SU-DHL-6 (cell line): ENCODE data around the gene GPR108.

Experiments used
- H2AFZ ChIP-seq: fragments of 200-600 bp; sonication (generic); 2 replicates; pipeline ENCODE4 v1.6.1; 2014; ENCODE audit warnings: low read depth, mild to moderate bottlenecking, moderate library complexity, mixed read lengths, antibody characterized with exemption, low read length; ENCODE audit not compliant: severe bottlenecking
- H3F3A ChIP-seq: fragments of 200-600 bp; shearing (Covaris generic); 2 replicates; pipeline ENCODE4 v1.6.0; 2016; ENCODE audit warnings: antibody characterized with exemption, mild to moderate bottlenecking; ENCODE audit not compliant: insufficient read depth
- H3K27ac ChIP-seq: fragments of 200-600 bp; sonication (generic); 2 replicates; pipeline ENCODE4 v1.5.1; 2016; ENCODE audit warnings: low read depth, mild to moderate bottlenecking, low read length, moderate library complexity, mixed read lengths
- H3K27me3 ChIP-seq: fragments of 200-600 bp; sonication (generic), shearing (Covaris generic); 2 replicates; pipeline ENCODE4 v1.6.0; 2014; ENCODE audit warnings: mild to moderate bottlenecking, low read length
- H3K36me3 ChIP-seq: fragments of 200-600 bp; sonication (generic); 2 replicates; pipeline ENCODE4 v1.6.1; 2014; ENCODE audit warnings: mild to moderate bottlenecking, low read length, mixed read lengths
- H3K4me2 ChIP-seq: fragments of 300-600, 200-600 bp; shearing (Covaris generic), sonication (generic); 2 replicates; pipeline ENCODE4 v1.6.0; 2014; ENCODE audit warnings: low read length, low read depth, mild to moderate bottlenecking; ENCODE audit not compliant: poor library complexity, severe bottlenecking
- H3K4me3 ChIP-seq: fragments of 200-600 bp; sonication (generic); 2 replicates; pipeline ENCODE4 v1.5.1; 2014; ENCODE audit warnings: antibody characterized with exemption, low read length, mild to moderate bottlenecking, mixed read lengths; ENCODE audit not compliant: insufficient read depth, poor library complexity, severe bottlenecking
- H3K79me2 ChIP-seq: fragments of 200-600 bp; sonication (generic); 2 replicates; pipeline ENCODE4 v1.6.1; 2014; ENCODE audit warnings: mild to moderate bottlenecking, low read length, moderate library complexity; ENCODE audit not compliant: insufficient read depth
- H3K9ac ChIP-seq: fragments of 200-600 bp; sonication (generic); 2 replicates; pipeline ENCODE4 v1.7.0; 2014; ENCODE audit warnings: mild to moderate bottlenecking, low read length
- H3K9me2 ChIP-seq: fragments of 200-600 bp; sonication (generic); replicated peaks from 2 replicates; pipeline ENCODE4 v1.6.1; 2014; ENCODE audit warnings: low read length; ENCODE audit not compliant: insufficient read depth
- H3K9me3 ChIP-seq: fragments of 200-600 bp; sonication (generic); 2 replicates; pipeline ENCODE4 v1.6.1; 2014; ENCODE audit warnings: low read length, mixed read lengths; ENCODE audit not compliant: insufficient read depth
- H4K20me1 ChIP-seq: fragments of 200-600 bp; sonication (generic); 2 replicates; pipeline ENCODE4 v1.6.1; 2014; ENCODE audit warnings: low read depth, mild to moderate bottlenecking, antibody characterized with exemption, low read length, moderate library complexity, mixed read lengths
- CTCF ChIP-seq: fragments of 200-600 bp; sonication (generic); IDR thresholded peaks from one replicate; pipeline ENCODE4 v1.5.1; 2017; ENCODE audit warnings: antibody characterized with exemption, mild to moderate bottlenecking, low read length, moderate library complexity; ENCODE audit not compliant: insufficient read depth, poor library complexity, severe bottlenecking
- EZH2phosphoT487 ChIP-seq: fragments of 200-600 bp; sonication (generic), shearing (Covaris generic); conservative IDR thresholded peaks from 2 replicates; pipeline ENCODE4 v1.6.1; 2018; ENCODE audit warnings: mild to moderate bottlenecking, antibody characterized with exemption, low read length, moderate library complexity, mixed read lengths

The GPR108 gene

GRCh38 chr19:6693056-6693471 is 44.3 kb downstream of the GPR108 start:
- H3K9ac ChIP-seq: no peak overlapping the region
- no peaks in the 10 kb centered on the region for H3F3A ChIP-seq
- no peaks in the 10 kb centered on the region for H3K36me3 ChIP-seq
- H3K4me2 ChIP-seq: no peak overlapping the region
- H4K20me1 ChIP-seq: no peaks in the 10 kb centered on the region
- H2AFZ ChIP-seq: no peak overlapping the region
- TF ChIP-seq EZH2phosphoT487: no peak
- no peak for TF ChIP-seq CTCF
- H3K4me3 ChIP-seq: no peak overlapping the region
- peaks cover 5% of the 10 kb centered on the region; the same call in 1 of the 2 replicates for H3K9me3 ChIP-seq
- H3K27me3 ChIP-seq: no peaks in the 10 kb centered on the region
- no peak overlapping the region for H3K27ac ChIP-seq
- H3K79me2 ChIP-seq: no peaks in the 10 kb centered on the region
- no peaks in the 10 kb centered on the region for H3K9me2 ChIP-seq

GRCh38 chr19:6692027-6692426 is 45.4 kb downstream of the GPR108 start:
- H3K9me3 ChIP-seq: peaks cover 5% of the 10 kb centered on the region; the same call in 1 of the 2 replicates
- H3K4me3 ChIP-seq: no peak overlapping the region
- H3K9me2 ChIP-seq: no peaks in the 10 kb centered on the region
- no peak overlapping the region for H3K27ac ChIP-seq
- no peaks in the 10 kb centered on the region for H3K36me3 ChIP-seq
- H3K27me3 ChIP-seq: no peaks in the 10 kb centered on the region
- H3F3A ChIP-seq: no peaks in the 10 kb centered on the region
- no peaks in the 10 kb centered on the region for H3K79me2 ChIP-seq
- no peaks in the 10 kb centered on the region for H4K20me1 ChIP-seq
- no peak for TF ChIP-seq EZH2phosphoT487
- TF ChIP-seq CTCF: no peak
- H3K9ac ChIP-seq: no peak overlapping the region
- H3K4me2 ChIP-seq: no peak overlapping the region
- H2AFZ ChIP-seq: no peak overlapping the region

GRCh38 chr19:6691342-6691741 is 46.0 kb downstream of the GPR108 start:
- no peak for TF ChIP-seq EZH2phosphoT487
- no peak for TF ChIP-seq CTCF
- no peaks in the 10 kb centered on the region for H3K27me3 ChIP-seq
- H3K27ac ChIP-seq: no peak overlapping the region
- no peaks in the 10 kb centered on the region for H3K36me3 ChIP-seq
- H3K79me2 ChIP-seq: no peaks in the 10 kb centered on the region
- no peaks in the 10 kb centered on the region for H3K9me2 ChIP-seq
- no peak overlapping the region for H3K4me2 ChIP-seq
- H4K20me1 ChIP-seq: no peaks in the 10 kb centered on the region
- H3F3A ChIP-seq: no peaks in the 10 kb centered on the region
- H3K4me3 ChIP-seq: no peak overlapping the region
- peaks cover 5% of the 10 kb centered on the region; the same call in 1 of the 2 replicates for H3K9me3 ChIP-seq
- H3K9ac ChIP-seq: no peak overlapping the region
- H2AFZ ChIP-seq: no peak overlapping the region
